ENCODE data around the gene ITSN2.

DNA sequence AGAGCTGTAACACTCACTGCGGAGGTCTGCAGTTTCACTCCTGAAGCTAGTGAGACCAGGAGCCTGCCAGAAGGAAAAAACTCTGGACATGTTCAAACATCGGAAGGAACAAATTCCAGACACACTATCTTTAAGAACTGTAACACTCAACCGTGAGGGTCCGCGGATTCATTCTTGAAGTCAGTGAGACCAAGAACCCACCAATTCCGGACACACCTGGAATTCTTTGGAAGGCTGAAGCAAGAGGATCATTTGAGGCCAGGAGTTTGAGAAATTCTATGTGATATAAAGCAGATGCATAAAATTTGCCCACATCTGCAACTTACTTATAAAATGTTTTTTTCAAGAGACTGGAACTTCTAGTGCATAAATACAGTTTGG is 43.5 kb upstream of the ITSN2 start:
- TF ChIP-seq POLR2A (IDR thresholded peaks at IDR 0.05): no peak
- TF ChIP-seq, protein P1, sequence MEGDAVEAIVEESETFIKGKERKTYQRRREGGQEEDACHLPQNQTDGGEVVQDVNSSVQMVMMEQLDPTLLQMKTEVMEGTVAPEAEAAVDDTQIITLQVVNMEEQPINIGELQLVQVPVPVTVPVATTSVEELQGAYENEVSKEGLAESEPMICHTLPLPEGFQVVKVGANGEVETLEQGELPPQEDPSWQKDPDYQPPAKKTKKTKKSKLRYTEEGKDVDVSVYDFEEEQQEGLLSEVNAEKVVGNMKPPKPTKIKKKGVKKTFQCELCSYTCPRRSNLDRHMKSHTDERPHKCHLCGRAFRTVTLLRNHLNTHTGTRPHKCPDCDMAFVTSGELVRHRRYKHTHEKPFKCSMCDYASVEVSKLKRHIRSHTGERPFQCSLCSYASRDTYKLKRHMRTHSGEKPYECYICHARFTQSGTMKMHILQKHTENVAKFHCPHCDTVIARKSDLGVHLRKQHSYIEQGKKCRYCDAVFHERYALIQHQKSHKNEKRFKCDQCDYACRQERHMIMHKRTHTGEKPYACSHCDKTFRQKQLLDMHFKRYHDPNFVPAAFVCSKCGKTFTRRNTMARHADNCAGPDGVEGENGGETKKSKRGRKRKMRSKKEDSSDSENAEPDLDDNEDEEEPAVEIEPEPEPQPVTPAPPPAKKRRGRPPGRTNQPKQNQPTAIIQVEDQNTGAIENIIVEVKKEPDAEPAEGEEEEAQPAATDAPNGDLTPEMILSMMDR (IDR thresholded peaks at IDR 0.05 in 4 of 5, conservative IDR thresholded peaks at IDR 0.05 in 1 of 5): no peak
